ENCODE data around the gene SQOR. TPM values are rescaled to one million over a fixed set of nuclear protein-coding genes. Genes with fewer than 3 reads are reported as not detected.
A peak's percentile ranks its signal among the peaks of the same experiment; 100 is the strongest.

SQOR gene
- total RNA-seq, 4 donors from 2014 or later: 39.3 to 56.0 (median 52.7) TPM

DNA sequence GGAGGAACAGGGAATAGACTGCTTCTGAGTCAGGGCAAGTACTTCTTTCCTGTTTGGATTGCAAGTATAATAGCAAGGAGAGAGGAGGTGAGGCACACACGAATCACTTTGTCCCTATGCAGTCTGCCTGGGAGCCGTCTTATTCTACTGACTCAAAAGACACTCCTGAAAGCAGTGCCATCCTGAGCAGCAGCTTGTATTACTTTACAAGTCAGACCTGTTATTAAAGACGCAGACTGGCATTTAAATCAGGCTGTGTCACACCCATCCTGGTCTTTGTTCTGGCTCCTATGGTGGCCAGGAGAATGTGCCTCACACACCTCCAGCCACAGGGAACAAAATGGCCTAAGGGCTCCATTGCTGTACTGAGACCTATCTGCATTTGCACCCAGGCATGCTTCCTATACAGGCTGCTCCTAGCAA, 17.9 kb upstream of the SQOR start:
- intact Hi-C loops (cut with DNase I; ENCODE audit: low total_unique reads): no loop called here
- 50 to 59% methylated on average over 3 of the region's 3 CpGs for WGBS, 2 donors
- TF ChIP-seq, protein P1, sequence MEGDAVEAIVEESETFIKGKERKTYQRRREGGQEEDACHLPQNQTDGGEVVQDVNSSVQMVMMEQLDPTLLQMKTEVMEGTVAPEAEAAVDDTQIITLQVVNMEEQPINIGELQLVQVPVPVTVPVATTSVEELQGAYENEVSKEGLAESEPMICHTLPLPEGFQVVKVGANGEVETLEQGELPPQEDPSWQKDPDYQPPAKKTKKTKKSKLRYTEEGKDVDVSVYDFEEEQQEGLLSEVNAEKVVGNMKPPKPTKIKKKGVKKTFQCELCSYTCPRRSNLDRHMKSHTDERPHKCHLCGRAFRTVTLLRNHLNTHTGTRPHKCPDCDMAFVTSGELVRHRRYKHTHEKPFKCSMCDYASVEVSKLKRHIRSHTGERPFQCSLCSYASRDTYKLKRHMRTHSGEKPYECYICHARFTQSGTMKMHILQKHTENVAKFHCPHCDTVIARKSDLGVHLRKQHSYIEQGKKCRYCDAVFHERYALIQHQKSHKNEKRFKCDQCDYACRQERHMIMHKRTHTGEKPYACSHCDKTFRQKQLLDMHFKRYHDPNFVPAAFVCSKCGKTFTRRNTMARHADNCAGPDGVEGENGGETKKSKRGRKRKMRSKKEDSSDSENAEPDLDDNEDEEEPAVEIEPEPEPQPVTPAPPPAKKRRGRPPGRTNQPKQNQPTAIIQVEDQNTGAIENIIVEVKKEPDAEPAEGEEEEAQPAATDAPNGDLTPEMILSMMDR (IDR thresholded peaks at IDR 0.05): no peak
- TF ChIP-seq POLR2A (IDR thresholded peaks at IDR 0.05): no peak
- no peak for DNase-seq (ENCODE audit: low spot score in 2 of 2)
- H3K4me3 ChIP-seq (ENCODE audit: low read depth, poor library complexity, severe bottlenecking): no peak overlapping the region

DNA sequence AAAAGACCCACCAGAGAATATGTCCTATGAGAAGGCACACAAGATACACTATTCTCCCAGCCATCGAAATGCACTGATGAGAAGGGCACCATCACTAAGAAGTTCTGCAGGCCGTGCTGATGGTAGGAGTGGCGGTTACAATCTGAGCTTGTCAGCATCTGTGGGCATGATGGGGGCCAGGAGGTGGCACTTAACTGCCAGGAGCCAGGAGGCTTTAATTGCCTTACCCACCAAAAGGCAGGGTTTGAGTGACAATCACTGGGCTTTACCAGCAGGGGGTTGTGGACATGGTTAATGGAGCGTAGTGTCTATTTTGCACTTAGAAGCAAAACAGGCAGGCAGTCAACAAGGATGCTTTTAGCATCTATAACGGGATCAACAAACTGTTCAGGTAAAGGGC, 16.0 kb upstream of the SQOR start:
- TF ChIP-seq, protein P1 (IDR thresholded peaks at IDR 0.05): no peak
- TF ChIP-seq POLR2A (IDR thresholded peaks at IDR 0.05): no peak
- no peak overlapping the region for H3K4me3 ChIP-seq (ENCODE audit: low read depth, poor library complexity, severe bottlenecking)
- intact Hi-C loops (cut with DNase I; ENCODE audit: low total_unique reads): no loop called here
- DNase-seq (ENCODE audit: low spot score in 2 of 2): no peak
- 88% methylated on average over 5 of the region's 5 CpGs for WGBS, 2 donors

DNA sequence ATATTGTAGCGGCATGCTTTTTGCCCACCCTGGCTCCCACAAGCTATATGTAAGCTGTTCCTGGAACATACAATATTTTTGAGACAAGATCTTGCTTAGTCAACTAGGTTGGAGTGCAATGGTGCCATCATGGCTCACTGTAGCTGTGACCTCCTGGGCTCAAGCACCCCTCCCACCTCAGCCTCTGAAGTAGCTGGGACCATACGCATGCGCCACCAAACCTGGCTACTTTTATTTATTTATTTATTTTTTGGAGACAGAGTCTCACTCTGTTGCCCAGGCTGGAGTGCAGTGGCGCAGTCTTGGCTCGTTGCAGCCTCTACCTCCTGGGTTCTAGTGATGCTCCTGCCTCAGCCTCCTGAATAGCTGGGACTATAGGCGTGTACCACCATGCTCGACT, 6.7 kb upstream of the SQOR start:
- WGBS, 2 donors: 98 to 99% methylated on average over 7 of the region's 7 CpGs
- DNase-seq (ENCODE audit: low spot score in 2 of 2): peak in 1 of 2 donors; percentile 5
- H3K4me3 ChIP-seq (ENCODE audit: low read depth, poor library complexity, severe bottlenecking): no peak overlapping the region
- no peak for TF ChIP-seq POLR2A (IDR thresholded peaks at IDR 0.05)
- TF ChIP-seq, protein P1 (IDR thresholded peaks at IDR 0.05): no peak
- intact Hi-C loops (cut with DNase I; ENCODE audit: low total_unique reads): no loop called here

DNA sequence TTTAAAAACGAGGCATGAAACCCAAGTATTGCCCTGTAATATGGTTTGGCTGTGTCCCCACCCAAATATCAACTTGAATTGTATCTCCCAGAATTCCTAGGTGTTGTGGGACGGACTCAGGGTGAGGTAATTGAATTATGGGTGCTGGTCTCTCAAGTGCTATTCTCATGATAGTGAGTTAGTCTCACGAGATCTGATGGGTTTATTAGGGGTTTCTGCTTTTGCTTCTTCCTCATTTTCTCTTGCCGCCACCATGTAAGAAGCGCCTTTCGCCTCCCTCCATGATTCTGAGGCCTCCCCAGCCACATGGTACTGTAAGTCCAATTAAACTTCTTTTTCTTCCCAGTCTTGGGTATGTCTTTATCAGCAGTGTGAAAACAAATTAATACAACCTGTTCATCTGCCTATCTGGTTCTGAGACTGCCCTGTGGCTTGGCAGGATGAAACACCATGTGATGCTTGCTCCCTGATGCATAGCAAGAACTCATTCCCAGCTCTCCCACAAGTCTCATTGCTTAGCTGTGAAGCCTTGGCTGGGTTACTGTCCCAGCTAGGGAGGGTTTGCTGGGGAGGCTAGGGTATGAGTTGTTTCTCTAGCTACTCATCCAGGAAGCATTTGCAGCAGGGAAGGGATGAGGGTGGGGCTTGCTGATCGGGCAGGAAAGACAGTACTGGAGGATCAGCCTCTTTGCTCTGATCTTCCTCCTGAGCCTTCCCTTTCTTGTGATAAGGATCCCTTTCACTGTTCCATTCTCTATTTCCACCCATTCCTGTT, 3.7 kb upstream of the SQOR start:
- TF ChIP-seq POLR2A (IDR thresholded peaks at IDR 0.05): no peak
- TF ChIP-seq, protein P1 (IDR thresholded peaks at IDR 0.05): no peak
- peak in 1 of 2 donors; percentile 0 for DNase-seq (ENCODE audit: low spot score in 2 of 2)
- 75 to 76% methylated on average over 7 of the region's 7 CpGs for WGBS, 2 donors
- H3K4me3 ChIP-seq (ENCODE audit: low read depth, poor library complexity, severe bottlenecking): no peak overlapping the region
- intact Hi-C loops (cut with DNase I; ENCODE audit: low total_unique reads): no loop called here

DNA sequence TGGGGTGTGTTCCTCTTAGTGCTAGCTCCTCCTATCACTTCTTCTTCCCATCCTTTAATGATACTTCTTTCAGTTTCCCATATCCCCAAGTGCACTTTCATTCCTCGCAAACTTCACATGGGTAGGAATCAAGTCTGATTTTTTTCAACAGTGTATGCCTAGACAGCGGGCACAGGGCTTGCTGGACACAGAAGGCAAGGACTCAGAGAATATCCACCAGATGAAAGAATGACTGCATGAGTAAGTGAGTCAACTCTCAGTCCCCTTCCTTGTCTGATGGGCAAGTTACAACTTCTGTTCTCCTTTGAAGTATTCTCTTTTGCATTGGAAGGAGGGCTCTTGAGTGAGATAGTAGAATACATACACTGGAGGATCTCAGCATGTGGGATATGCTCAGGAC, 3.1 kb upstream of the SQOR start:
- TF ChIP-seq, protein P1 (IDR thresholded peaks at IDR 0.05): no peak
- TF ChIP-seq POLR2A (IDR thresholded peaks at IDR 0.05): no peak
- DNase-seq (ENCODE audit: low spot score in 2 of 2): no peak
- H3K4me3 ChIP-seq (ENCODE audit: low read depth, poor library complexity, severe bottlenecking): no peak overlapping the region
- intact Hi-C loops (cut with DNase I; ENCODE audit: low total_unique reads): no loop called here
- WGBS, 2 donors: 37 to 48% methylated on average over 2 of the region's 2 CpGs
